ENCODE measurements around the gene TRIM47.
"Not testable (repeated sequence)": the region's sequence is repeated elsewhere in the genome, so short reads cannot be mapped to it uniquely, and the experiment has no call there.

The TRIM47 gene

GRCh38 chr17:75893305-75894048, 15.1 kb upstream of the TRIM47 start:
- in situ Hi-C loops (cut with MboI; ENCODE audit: low sequenced_read_pairs) = no loop called here

GRCh38 chr17:75892556-75893224, 14.3 kb upstream of the TRIM47 start:
- in situ Hi-C loops (cut with MboI; ENCODE audit: low sequenced_read_pairs) = no loop called here

GRCh38 chr17:75891605-75892555, 13.5 kb upstream of the TRIM47 start:
- in situ Hi-C loops (cut with MboI; ENCODE audit: low sequenced_read_pairs) = no loop called here

GRCh38 chr17:75891022-75891604, 12.7 kb upstream of the TRIM47 start:
- in situ Hi-C loops (cut with MboI; ENCODE audit: low sequenced_read_pairs) = no loop called here

DNA sequence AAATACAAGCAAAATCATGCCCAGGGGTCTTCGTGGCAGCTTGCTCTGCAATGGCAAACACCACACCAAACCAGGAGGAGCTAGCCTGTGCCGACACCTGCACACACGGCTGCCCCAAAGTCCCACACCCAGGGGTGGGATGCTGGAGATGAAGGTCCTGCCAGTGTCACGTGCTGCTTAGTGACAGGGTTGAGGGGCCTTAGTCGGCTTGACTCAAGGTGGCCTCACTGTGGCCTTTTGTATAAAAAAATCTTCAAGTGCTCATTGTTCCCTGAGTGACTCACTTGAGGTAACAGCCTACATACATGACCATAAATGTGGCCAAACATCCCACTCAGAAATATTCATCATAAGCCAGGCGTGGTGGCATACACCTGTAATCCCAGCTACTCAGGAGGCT, 11.1 kb upstream of the TRIM47 start:
- in situ Hi-C loops (cut with MboI; ENCODE audit: low sequenced_read_pairs) = no loop called here

GRCh38 chr17:75888484-75888883, 10.1 kb upstream of the TRIM47 start:
- in situ Hi-C loops (cut with MboI; ENCODE audit: low sequenced_read_pairs) = no loop called here

DNA sequence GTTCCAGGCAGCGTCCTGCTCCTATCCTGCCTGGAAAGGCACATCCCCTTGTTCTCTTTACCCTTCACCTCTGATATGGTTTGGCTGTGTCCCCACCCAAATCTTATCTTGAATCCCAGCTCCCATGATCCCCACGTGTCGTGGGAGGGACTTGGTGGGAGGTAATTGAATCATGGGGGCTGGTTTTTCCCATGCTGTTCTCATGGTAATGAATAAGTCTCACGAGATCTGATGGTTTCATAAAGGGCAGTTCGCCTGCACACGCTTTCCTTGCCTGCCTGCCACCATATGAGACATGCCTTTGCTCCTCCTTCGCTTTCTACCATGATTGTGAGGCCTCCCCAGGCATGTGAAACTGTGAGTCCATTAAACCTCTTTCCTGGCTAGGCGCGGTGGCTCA, 7.5 kb upstream of the TRIM47 start:
- in situ Hi-C loops (cut with MboI; ENCODE audit: low sequenced_read_pairs) = not testable (repeated sequence)

DNA sequence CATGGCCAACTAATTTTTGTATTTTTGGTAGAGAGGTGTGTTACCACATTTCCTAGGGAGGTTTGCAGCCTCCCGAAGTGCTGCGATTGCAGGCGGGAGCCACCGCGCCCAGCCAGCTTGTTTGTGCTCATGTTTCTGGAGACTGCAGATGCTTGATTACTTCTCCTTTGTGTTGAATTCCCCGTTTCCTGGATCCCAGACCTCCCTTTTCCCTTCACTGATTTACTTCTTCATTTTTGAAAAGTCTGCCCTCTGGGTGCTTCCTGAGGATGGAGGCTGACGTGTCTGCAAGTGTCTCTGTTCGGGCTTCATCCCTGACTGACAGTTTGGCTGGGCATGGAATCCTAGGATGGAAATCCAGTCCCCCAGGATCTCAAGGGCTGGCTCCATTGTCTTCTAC, 7.0 kb upstream of the TRIM47 start:
- in situ Hi-C loops (cut with MboI; ENCODE audit: low sequenced_read_pairs) = no loop called here

- in situ Hi-C loops (cut with MboI; ENCODE audit: low sequenced_read_pairs) = no loop called here
Measured at GRCh38 chr17:75881678-75882454, 3.5 kb upstream of the TRIM47 start.

DNA sequence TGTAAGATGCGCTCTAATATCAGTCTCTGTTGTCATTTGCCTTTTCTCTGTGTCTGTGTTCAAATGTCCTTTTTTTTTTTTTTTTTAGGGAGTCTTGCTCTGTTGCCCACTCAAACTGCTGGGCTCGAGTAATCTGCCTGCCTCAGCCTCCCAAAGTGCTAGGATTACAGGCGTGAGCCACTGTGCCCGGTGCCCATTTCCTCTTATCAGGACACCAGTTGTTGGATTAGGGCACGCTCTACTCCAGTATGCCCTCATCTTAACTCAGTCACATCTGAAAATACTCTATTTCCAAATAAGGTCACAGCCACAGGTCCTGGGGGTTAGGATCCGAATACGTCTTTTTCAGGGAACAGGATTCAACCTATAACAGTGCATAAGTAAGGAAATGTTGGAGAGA, 1.9 kb upstream of the TRIM47 start:
- in situ Hi-C loops (cut with MboI; ENCODE audit: low sequenced_read_pairs) = no loop called here

DNA sequence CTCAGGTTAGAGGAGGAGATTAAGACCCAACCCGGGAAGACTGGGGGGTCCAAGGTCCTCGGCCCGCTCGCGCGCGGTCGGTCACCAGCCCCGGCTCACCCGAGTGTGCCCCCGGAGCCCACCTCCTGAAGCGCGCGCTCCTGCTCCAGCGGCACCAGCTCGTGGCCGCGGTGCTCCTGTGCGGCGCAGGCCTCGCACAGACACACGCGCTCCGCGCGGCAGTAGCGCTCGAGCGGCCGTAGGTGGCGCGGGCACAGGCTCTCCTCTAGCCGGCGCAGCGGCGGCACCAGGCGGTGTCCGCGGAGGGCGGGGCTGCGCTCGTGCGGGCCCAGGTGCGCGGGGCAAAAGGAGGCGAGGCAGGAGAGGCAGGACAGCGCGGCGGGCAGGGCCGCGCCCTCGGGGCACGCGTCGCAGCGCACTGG, 618 bp downstream of the TRIM47 start:
- in situ Hi-C loops (cut with MboI; ENCODE audit: low sequenced_read_pairs) = no loop called here

GRCh38 chr17:75876938-75877751, 1.2 kb downstream of the TRIM47 start:
- in situ Hi-C loops (cut with MboI; ENCODE audit: low sequenced_read_pairs) = no loop called here

- in situ Hi-C loops (cut with MboI; ENCODE audit: low sequenced_read_pairs) = no loop called here
Measured at GRCh38 chr17:75876190-75876937, 2.0 kb downstream of the TRIM47 start.

GRCh38 chr17:75875940-75876189, 2.5 kb downstream of the TRIM47 start:
- in situ Hi-C loops (cut with MboI; ENCODE audit: low sequenced_read_pairs) = no loop called here

DNA sequence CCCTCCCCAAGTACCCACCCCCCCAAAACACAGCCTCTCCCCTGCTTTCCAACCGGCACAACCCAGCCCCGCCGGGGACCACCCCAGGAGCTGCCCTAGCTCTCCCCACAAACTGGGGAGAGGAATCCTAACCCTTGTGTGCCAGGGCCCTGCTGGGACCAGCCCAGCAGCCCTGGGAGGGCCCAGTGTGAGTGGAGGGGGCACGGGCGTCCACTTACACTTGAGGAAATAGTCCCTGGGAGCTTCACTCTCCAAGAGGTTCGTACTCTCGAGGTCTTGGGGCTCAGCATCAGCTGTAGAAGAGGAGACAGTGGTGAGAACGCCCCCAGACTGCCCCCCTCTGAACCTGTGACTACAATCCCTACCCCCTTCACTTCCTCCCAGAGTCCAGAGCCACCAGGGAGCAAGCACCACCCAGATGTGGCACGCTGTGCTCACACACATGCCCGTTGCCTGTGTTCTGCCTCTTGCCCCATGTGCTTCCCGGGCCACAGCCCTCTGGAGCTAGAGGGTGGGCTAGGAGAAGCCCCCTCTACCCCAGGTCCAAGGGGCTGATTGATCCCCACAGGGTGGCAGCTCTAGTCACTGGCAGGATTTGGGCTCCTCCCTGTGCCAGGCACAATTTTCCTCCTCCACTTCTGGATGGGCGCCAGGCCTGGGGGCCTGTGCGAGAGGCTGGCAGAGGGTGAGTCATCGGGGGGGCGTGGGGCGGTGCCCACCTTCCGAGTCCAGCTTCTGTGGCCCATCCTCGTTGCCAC, 3.0 kb downstream of the TRIM47 start:
- in situ Hi-C loops (cut with MboI; ENCODE audit: low sequenced_read_pairs) = no loop called here

DNA sequence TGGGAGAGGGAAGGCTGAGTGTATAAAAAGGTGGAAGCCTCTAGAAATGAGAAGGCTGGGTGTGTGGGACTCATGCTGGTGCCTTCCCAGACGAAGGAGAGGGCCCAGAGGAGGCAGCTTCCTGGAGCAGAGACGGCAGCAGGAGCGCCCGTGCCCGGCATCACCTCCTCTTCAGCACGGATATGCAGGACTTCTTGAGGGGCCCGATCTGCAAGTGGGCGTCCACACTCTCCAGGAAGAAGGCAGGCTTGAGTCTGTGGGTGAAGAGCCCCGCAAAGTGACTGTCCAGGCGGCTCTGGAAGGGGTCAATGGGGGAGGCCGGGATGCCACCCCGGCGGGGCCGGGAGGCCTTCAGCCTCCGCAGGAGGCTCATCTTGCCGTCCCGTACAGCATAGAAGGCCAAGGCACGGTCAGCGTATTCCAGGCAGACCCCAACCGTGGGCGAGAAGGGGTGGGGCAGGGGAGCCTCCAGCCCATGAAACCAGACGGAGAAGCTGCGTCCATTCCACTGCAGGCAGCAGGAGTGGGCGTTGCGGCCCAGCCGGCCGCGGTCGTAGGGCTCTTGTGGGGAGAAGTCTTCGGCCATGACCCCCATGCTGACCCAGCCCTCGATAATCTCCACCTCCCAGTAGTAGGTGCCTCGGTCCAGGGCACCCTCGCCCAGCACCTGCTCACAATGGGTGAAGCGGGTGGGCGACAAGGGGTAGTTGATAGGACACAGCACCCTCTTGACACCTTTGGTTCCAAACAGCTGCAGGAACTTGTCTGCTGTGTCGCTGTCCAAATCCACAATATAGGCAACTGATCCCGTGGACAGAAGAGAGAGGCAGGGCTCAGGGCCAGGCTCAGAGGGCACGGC, 3.8 kb downstream of the TRIM47 start:
- in situ Hi-C loops (cut with MboI; ENCODE audit: low sequenced_read_pairs) = no loop called here

DNA sequence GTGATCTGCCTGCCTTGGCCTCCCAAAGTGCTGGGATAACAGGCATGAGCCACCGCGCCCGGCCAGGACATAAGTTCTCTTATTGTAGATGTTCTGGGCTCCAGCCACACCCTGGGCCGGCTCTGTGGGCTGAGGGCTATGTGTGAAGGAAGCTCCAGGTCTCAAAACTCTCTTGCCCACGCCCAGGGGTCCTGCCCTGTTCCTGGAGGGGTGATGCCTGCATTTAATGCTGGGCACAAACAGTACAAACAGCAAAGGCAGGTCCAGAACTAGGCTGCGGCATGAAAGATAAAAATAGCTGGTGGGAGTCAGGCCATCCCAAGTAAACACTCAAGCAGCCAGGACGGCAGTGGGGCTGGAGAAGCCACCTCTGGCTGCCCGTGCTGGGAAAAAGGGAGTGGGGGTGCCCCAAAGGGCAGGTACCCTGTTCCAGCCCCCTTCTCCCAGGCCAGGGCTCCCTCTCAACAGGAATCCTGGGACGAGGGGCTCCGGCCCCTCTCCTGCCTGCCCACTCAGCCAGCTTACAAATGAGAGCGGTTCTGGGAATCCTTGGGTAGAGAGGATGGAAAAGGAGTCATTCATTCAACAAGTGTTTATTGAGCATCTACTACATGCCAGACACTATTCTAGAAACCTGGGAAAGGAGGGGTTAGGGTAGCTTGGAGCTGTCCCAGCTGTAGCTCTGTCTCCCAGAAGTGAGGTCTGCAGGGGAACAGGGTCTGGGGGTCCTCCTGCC, 4.6 kb downstream of the TRIM47 start:
- in situ Hi-C loops (cut with MboI; ENCODE audit: low sequenced_read_pairs) = no loop called here

All from HL-60/S4 (cell line).